Activated CD4-positive, CD25-positive, alpha-beta regulatory T cell treated with anti-CD3 and anti-CD28 coated beads, Interleukin-2, amount 50 U/mL, for 16 hours (primary cell): ENCODE data around the gene NNT.
"Not testable (repeated sequence)": the region's sequence is repeated elsewhere in the genome, so short reads cannot be mapped to it uniquely, and the experiment has no call there.

Experiments used
- DNase-seq: peaks from one replicate; pipeline ENCODE4 v3.0.0-alpha.2; 2020; ENCODE audit warnings: low read depth, low spot score

Gene NNT

DNA sequence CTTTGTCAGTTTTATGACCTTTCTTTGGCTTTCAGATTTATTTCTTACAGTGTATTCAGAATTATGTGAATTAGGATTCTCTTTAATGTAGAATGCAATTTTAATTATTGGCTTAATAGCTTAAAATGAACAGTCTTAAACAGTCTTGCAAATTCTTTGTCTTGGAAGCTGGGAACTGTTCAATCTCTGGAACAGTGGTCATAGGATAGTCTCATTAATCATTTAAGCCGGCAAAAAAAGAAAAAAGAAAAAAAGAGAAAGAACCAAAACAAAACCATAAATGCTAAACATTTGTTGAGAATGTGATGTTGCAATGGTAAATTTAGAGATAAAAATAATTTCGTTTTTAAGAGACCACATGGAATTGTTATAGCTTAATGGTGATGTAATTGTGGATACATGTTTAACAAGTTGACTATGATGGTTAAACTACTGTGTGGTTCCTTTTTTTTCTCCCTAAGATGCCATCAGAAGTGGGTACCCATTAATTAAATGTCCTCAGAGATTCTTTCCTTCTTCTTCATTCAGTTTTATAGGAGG, 61.6 kb downstream of the NNT start:
- DNase-seq: no peak

- DNase-seq: not testable (repeated sequence)
These were observed 62.8 kb downstream of the NNT start for GRCh38 chr5:43665749-43666148.

DNA sequence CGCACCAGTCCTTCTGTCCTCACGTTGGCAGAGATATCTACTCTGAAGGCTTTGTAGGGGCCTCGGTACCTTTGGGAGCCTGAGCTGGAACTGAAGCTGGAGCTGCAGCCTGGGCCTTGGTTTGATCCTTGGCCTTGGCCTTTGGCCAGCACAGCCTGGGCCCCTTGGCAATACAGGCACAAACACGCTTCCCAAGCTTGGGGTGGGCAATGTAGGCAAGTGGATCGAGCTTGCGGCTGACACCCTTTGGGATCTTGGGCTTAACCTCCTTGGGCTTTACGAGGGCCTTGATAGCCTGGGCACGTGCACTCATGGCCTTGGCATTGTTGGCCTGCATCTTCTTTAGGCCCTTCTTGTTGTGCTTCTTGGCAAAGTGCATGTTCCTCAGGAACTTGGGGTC, 63.7 kb downstream of the NNT start:
- not testable (repeated sequence) for DNase-seq

- not testable (repeated sequence) for DNase-seq
These were observed 64.4 kb downstream of the NNT start for GRCh38 chr5:43667379-43667778.

DNA sequence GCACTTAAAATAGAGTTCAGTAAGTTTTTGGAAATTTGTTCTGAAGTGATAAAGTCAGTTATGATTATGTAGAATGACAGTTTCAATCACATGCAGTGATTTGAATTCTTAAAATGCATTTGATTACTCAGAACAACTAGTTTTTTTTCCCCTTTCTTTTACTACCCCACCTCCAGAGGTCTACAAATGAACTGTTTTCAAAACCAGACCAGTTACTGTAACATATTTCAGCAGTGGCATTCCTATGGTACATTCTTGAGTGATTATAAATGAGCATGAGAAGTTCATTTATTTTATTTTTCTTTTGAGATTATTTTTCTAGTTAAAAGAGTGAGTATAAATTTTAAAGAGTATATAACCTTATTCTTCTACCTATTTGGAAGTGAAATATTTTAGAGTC, 71.6 kb downstream of the NNT start:
- DNase-seq: no peak

DNA sequence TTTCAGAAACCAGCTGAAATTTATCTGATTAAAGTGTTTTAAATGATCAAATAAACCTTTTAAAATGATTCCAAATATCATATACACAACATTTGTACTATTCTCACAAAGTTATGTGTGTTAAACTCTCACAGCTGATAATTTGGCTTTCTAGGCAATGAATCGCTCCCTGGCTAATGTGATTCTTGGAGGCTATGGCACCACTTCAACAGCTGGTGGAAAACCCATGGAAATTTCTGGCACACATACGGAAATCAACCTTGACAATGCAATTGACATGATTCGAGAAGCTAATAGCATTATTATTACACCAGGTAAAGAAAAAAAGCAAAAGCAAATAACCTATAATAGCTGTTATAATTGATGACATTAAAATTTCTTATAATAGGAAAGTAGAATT, 72.4 kb downstream of the NNT start:
- no peak for DNase-seq

- DNase-seq: no peak
These were observed 73.3 kb downstream of the NNT start for GRCh38 chr5:43676083-43676840.

GRCh38 chr5:43677253-43677652, 74.3 kb downstream of the NNT start:
- DNase-seq: no peak

GRCh38 chr5:43679214-43679613, 76.2 kb downstream of the NNT start:
- no peak for DNase-seq

DNA sequence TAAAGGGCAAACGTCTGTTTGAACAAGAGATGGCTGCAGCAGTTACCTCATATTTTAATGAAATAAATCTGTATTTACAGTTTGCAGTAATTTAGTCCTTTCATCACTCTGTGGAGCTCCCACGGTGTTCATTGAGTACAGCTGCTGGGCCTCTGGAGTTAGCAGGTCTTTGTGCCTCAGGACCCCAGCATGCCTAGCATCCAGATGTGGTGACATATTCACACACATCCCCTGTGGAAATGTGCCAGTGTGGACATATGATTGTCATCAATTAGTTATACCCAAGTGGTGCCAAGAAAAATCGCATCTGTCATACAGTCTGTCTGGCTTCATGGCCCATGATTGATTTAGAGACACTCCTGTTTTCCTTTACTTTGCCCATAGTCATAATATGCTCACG, 77.3 kb downstream of the NNT start:
- no peak for DNase-seq

- no peak for DNase-seq
These were observed 81.0 kb downstream of the NNT start for GRCh38 chr5:43683884-43684471.

- no peak for DNase-seq
These were observed 82.4 kb downstream of the NNT start for GRCh38 chr5:43685252-43685950.

DNA sequence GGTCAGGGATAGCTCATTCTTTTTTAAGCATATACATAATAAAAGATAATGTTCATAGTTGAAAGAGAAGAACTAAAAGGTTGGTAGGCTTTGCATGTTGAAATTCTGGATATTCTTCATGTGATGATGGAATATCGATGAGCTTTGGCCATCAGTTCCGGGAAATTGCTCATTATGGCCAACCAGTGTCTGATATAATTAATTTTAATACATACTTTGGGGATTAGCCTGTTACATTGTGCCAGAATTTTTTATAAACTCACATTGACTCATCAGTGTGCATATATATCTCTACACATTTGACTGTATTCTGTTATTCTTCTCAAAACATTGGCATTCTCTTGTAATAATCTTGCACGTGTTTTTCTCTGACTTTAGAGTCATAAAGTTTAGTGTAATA, 84.3 kb downstream of the NNT start:
- no peak for DNase-seq

DNA sequence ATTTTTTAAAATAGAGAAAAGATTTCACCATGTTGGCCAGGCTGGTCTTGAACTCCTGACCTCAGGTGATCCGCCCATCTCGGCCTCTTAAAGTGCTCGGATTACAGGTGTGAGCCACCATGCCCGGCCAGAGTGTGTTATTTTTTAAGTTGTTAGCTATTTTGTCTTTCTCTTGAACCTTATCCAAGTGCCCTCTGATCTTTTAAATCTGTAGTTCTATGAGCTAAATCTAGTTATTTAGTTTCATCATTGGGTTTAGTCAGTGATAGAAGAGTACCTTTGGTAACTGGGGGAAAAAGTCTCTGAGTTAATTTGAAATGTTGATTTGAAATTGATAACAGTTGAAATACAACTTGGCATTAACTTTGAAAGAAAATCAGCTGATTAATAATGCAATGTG, 88.3 kb downstream of the NNT start:
- no peak for DNase-seq

DNA sequence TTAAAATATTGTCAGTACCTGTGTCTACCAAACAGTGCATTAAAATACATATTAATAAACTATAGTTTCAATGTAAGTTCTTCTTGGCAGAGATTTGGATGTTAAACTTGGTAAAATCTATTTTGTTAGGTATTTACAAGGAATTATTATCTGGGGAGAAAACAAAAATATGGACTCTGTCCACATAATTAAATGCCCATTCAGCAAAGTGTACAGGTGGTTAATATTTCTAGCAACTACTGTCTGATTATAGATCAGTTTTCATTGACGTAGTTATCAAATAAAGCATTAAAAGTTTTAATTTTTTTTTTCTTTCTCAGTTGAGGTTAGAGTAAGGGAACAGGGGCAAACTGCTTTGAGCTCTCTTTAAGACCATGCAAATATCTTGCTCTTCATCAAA, 88.9 kb downstream of the NNT start:
- no peak for DNase-seq

DNA sequence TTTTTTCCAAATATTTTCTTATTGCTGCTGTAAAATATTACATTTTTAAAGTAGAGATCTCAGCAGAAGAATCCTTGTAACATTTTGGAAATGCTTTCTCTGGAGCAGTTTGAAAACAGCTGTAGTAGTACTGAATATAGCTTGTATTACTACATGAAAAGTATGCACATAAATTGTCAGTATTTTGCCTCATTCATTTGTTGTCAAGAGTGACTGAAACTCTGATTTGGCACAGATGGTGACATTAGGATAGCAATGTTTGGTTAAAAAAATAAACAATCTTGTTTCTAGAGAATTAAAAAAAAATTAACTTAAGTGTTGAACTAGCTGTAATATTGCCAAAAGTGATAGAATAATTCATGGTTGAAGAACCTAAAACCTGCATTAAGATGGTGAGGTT, 90.4 kb downstream of the NNT start:
- DNase-seq: no peak

DNA sequence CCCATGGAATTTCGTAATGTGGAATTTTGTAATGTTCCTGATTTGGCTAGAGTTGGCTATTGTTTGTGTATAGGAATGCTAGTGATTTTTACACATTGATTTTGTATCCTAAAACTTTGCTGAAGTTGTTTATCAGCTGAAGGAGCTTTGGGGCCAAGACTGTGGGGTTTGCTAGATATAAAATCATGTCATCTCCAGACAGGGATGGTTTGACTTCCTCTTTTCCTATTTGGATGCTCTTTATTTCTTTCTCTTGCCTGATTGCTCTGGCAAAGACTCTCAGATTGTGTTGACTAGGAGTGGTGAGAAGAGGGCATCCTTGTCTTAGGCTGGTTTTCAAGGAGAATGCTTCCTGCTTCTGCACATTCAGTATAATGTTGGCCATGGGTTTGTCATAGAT, 91.0 kb downstream of the NNT start:
- DNase-seq: no peak

DNA sequence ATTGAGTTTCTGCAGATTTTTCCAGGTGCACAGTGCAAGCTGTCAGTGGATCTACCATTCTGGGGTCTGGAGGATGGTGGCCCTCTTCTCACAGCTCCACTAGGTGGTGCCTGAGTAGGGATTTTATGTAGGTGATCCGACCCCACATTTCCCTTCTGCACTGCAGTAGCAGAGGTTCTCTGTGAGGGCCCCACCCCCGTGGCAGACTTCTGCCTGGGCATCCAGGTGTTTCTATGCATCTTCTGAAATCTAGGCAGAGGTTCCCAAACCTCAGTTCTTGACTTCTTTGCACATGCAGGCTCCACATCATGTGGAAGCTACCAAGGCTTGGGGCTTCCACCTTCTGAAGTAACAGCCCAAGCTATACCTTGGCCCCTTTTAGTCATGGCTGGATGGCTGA, 93.5 kb downstream of the NNT start:
- DNase-seq: not testable (repeated sequence)

DNA sequence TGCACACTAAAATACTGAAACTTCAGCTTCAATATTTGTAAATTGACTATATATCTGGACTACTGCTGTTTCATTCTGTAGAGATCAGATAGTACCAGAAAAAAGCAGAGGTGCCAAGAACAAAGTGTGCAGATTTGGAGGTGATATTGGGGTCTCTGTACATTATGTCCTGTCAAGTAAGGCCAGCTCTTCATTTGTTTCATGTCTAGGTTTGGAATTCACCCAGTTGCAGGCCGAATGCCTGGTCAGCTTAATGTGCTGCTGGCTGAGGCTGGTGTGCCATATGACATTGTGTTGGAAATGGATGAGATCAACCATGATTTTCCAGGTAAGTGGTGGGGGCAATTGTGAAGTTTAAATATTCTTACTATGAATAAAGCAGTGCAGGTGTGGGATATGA, 96.9 kb downstream of the NNT start:
- no peak for DNase-seq

- DNase-seq: no peak
These were observed 97.6 kb downstream of the NNT start for GRCh38 chr5:43700601-43701000.

DNA sequence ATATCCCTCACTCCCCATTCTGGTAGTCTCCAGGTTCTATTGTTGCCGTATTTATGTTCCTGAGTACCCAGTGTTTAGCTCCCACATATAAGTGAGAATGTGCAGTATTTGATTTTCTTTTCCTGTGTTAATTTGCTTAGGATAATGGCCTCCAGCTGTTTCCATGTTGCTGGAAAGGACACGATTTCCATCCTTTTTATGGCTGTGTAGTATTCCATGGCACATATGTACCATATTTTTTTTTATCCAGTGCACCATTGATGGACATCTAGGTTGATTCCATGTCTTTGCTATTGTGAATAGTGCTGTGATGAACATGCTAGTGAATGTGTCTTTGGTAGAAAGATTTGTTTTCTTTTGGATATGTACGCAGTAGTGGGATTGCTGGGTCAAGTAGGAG, 98.2 kb downstream of the NNT start:
- DNase-seq: no peak

DNA sequence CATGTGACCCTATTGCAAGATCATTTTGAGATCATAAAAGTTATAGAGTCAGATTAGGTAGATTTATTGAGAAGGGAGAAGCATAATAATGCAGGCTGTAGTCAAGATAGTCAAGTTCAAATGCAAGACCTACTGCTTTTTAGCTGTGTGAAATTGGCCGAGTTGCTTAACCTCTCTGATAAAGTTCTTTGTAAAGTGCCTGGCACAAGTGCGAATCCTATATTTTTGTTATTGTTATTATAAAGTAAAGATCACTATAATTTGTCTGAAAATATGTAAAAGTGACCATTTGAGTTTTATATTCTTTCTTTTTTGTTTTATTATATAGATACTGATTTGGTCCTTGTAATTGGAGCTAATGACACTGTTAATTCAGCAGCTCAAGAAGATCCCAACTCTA, 99.3 kb downstream of the NNT start:
- no peak for DNase-seq

DNA sequence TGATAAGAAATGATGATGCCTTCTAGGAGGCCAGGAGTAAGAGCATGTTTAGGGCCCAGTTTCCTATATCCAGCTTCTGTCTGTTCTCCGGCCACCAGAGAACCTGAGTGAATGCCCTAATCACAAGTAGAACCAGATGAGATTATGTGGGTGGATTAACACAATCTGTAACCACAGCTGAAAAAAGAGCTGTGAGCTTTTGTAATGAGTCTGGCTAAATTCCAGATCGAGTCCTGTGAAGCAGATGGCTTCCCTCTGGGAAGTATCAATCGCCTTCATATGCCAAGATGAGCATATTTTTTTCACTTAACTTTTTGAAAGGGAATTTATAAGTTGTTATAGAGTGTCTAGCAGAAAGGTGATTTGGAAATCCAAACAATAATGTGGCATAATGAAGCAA, 99.8 kb downstream of the NNT start:
- DNase-seq: no peak
